CD4-positive, alpha-beta T cell treated with Interferon alpha-2 for 1 hour (primary cell): Measurements from ENCODE around the gene MYO15B.
"Not testable (repeated sequence)": the region's sequence is repeated elsewhere in the genome, so short reads cannot be mapped to it uniquely, and the experiment has no call there.

ENCODE experiments used
- DNase-seq, 2 donors: peaks; one replicate each; pipeline ENCODE4 v3.0.0-alpha.2; 2020 to 2022

MYO15B gene

GRCh38 chr17:75626496-75627038, 39.0 kb downstream of the MYO15B start:
- no peak for DNase-seq

DNA sequence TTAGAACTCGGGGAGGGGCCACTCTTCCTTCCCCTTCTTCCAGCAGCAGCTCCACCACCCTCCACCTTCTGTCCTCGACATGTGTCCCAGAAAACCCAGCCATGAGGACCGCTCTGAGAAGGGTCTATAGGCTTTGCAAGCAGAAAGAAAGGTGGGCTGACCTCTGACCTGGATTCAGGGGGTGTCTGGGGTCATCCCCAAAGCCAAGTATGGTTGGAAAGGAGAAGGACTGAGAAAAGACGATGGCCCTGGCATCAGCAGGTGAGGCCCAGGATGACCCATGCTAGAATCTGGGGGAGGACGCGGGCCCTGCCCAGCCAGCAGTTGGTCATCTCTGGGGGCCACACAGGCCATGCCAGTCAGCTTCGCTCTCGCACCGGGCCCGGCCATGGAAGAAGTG, 39.5 kb downstream of the MYO15B start:
- no peak for DNase-seq

GRCh38 chr17:75628425-75628824, 40.8 kb downstream of the MYO15B start:
- no peak for DNase-seq

DNA sequence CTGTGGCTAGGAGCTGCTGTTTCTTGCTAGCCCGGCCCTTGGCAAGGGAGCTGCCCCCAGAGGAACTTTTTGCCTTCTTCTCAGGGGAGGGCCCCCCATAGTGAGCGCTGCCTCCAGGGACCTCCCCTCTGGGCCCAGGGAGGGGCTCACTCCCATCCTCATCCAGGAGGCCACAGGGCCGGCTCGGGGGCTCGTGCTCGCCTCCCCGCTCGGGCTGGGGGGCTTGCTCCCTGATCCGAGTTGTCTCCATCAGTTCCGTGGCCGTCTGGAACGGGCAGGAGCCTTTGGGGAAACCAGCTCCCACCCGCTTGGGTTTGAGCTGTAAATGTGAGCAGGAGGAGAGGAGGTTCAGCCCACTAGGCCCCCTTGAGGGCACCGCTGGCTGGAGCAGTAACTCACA, 41.6 kb downstream of the MYO15B start:
- DNase-seq = no peak

DNA sequence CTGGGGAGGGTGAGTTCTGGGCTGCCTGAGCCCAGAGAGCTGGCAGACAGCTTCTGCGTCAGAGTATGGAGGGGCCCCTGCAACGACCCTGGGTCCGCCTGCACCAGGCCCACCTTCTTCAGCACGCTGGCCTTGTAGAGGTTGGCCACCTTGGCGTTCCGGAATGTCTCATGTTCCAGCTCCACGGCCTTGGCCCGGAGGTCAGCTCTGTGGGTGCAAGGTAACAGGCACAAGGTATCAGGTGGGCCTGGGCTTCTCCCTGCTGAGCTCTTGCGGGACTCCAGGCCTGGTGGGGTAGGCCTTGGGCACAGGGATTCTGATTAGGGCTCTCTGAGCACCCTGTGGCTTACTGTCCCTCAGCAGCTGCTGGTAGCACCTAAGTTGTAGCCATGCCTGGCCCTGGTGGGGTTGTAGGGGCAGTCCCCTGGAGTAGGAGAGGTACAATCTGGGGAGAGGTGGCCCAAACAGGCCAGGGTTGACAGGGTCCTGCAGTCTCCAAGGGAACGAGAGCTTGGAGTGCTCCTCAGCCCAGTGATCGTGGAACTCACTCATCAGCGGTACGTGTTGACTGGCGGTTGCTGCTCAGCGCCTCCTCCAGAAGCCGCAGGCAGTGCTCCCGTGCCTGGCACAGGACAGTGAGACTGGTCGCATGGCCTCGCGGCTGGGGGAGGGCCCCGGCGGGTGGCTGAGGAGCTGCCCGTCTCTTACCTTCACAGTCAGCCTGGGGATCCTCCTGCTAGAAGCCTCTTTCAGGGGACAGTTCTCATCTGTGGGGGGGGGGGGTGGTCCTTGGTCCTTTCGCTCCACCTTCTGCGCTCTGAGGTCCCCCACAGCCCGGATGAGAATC, 42.7 kb downstream of the MYO15B start:
- no peak for DNase-seq

DNA sequence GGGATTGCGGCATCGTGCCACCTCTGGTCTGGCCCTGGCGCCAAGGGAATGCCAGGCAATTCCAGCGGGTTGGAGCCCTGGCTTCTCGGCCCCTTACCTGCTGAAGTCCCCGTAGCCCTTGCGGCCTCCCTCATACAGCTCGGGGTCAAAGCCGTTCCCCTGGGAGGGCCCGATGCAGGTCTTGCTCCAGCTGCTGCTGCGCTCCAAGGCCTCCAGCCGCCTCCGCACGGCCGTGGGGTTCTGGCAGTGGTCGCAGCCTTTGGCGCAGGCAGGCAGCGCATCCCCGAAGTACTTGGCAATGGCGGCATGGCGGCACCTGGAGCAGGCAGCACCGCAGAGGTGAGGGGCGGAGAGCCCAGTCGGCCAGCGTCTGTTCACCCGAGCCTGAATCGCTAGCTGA, 43.8 kb downstream of the MYO15B start:
- no peak for DNase-seq

- no peak for DNase-seq
Observed at GRCh38 chr17:75632428-75632827, 44.8 kb downstream of the MYO15B start.

DNA sequence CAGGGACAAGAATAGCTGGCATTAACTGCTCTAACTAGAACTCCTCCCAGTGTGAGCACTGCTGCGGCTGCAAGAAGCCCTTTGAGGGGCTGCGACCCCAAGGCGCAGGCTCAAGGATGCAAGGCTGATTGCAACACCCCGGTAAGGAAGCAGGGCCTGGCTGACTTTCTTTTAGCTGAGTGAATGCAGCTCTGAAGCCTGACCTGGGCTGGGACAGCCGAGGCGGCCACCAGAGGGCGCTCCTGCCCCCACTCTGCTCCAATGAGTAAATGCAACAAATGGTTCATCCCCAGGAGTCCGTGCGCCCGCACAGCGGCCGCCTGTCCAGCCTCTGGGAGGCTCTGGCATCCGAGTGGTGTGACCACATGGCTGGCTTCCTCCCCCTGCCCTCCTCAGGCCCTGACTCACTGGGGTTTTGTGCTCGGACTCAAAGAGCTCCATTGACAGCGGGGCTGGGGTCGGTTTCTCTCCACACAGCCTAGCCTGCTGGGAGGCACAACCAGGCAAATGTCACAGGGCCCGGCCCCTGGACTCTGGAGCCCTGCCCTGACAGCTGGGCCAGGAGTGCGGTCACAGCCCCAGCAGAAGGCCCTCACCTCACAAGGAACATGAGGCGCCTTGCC, 45.4 kb downstream of the MYO15B start, which contains the start of gene SMIM5:
Gene SMIM5 (plus strand): TSS at position 572 of the 623 bp plus-strand sequence. CDS start 6,768 bp downstream, outside the sequence.
- DNase-seq = peak; percentile 77 to 81

DNA sequence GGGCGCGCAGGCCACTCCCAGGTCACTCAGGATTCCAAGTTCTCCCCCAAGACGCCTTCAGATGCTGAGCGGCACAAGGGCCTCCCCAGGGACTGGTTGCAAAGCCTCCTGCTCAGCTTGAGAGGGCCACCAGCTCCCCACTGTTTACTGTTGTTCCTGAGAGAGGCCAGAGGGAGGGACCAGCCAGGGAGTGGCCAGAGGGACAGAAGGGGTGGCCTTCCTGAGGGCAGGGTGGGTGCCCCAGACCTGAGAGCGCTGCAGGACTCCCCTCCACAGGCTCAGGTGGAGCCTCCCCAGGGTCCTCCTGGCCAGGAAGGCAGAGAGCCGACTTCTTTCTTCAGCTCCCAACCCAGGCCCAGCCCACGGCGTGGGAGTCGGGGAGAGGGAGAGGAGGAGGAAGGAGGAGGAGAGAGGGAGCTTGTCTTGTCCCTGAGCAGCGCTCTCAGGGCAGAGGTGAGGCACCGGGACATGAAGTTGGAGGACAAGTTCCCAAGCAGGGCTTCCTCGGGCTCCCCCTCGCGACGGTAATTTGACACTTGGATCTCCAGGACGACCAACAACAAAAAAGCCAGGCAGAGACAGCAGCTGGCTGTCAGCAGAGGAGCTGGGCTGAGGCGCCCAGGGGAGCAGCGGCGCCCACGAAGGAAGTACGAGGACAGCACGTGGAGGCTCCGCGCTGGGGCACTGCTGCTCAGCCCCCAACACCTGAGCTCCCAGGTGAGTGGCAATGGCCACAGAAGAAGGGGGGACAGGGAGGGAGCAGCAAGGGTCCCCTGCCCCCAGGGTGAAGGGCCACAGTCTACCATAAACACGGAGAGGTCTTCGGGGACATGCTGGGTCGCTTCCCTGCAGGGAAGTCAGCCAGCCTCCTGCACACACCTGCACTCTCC, 46.1 kb downstream of the MYO15B start:
- DNase-seq = peak; percentile 50

DNA sequence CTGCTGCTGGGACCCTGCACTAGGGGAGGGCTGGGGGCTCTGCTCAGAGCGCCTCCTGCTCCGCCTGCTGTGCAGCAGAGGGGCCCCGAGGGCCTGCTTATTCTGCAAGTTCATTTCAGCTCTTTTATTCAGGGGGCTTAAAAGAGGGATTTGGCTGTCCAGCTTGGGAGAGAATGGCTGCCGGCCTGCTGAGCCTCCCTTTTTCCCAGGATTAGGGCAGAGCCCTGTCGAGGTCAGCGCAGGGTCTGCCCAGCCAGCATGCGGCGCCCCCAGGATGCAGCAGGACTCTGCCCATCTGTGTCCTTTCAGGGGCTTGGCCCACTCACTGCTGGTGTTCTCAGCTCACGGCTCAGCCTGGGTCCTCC, 46.8 kb downstream of the MYO15B start:
- no peak for DNase-seq

- DNase-seq = no peak
Observed at GRCh38 chr17:75634754-75635609, 47.4 kb downstream of the MYO15B start.

- no peak for DNase-seq
Observed at GRCh38 chr17:75635610-75636202, 48.1 kb downstream of the MYO15B start.

DNA sequence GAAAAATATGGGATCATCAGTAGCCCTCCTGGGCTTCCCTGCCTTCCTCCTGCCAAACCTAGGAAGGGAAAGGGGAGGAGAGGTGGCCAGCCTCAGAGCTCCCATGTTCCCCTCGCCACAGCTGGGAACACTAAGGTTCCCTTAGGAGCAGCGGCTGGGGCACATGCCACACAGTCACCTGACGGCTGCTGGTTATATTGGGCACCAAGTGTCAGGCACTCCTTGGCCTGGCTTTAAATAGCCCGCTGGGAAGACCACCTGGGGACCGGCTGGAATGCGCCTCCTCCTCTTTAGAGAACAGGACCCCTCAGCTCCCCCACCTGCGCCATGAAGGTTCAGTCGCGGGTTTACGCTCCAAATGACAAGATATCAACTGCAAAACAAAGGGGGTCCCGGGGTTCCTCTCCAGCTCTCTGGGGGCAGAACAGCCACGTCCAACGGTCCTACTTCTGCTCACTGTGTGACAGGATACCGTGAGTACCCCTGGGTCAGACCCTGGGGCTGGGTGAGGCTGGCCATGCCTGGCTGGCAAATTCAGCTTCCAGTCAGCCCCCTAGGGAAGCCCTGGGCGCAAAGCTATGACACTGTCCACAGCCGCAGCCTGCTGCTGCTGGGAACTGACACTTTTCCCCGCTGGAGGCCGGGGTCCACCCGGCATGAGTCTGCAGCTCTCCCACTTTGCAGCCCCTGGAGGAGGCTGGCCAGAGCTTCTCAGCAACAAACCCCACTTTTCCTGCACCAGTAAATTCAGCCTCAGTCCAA, 49.0 kb downstream of the MYO15B start:
- no peak for DNase-seq

DNA sequence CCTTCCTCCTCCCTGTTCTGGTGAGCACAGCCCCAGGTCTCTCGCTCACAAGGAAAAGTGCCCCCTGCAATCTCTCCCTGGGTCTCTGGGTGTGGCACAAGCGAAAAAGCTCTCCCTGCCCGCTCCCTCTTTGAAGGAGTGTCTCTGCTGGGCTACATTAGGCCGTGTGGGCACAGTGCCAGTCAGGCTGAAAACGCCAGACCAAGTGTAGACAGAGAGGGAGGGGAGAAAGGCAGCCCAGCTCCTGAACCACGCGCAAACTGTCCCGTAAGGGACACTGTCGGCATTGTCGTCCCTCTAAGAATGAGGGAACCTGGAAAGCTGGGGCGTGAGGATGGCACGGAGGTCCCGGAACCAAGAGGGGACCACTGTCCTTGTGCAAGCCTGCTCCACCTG, 49.5 kb downstream of the MYO15B start:
- DNase-seq = no peak

DNA sequence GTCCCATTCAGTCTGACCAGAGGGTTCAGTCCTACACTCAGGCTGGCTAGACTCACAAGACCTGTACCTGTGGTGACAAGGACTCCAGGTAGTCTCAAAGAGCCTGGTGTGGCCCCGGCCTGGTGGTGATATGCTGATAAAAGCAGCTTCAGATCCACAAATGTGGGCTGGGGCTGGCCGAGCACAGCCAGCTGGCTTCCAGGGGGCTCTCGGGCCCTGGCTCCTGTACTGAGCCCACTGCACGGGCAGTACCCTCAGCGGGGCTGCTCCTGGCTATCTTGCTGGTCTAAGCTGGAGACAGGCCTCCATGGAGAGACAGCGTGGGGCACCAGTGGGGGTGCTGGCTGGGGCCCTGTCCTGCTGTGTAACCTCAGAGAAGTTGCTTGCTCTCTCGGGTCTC, 50.0 kb downstream of the MYO15B start:
- DNase-seq = no peak

DNA sequence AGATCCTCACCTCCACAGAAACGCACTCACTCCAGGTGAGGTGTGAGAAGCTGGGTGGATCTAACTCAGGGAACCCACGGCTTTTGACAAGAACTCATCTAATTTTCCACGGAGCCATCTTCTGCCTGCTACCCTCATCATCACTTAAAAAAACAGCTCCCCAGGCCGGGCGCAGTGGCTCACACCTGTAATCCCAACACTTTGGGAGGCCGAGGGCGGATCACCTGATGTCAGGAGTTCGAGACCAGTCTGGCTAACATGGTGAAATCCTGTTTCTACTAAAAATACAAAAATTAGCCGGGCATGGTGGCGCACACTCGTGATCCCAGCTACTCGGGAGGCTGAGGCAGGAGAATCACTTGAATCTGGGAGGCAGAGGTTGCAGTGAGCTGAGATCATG, 50.4 kb downstream of the MYO15B start:
- DNase-seq = not testable (repeated sequence)

DNA sequence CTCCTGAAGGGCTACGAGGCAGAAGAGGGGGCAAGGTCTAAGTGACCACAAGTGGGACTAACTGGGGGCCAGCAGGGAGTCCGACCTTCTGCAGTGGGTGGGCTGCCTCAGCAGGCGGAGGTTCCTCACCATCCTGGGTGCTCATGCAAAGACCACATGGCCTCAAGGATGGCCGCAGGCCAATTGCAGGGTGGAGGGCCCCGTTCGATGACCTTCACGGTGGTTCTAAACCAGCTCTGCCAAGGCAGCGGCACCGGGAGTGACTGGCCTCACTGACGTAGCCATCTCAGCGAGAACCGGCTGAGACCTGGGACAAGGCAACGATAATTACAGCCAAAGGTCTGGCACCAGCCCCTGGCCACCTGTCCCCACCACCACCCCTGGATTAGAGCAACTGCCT, 51.3 kb downstream of the MYO15B start:
- DNase-seq = no peak

DNA sequence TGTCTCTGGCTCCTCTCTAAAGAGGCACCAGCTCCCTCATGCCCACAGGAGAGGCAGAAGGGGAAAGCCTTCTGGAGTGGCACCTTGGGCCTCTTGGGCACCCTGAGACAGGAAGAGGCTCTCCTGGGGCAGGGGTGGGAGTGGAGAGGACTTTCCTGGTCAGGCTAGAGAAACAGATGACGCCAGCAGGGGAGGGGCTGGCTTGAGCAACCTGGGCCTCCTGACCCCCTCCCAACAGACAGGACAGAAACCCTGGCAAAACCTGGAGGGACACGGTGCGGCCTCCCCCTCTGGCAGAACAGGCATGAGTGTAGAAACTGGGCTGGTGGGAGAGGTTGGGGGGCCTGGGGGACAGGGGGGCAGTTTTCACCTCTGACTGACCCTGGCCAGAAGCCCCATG, 51.7 kb downstream of the MYO15B start:
- DNase-seq = no peak

DNA sequence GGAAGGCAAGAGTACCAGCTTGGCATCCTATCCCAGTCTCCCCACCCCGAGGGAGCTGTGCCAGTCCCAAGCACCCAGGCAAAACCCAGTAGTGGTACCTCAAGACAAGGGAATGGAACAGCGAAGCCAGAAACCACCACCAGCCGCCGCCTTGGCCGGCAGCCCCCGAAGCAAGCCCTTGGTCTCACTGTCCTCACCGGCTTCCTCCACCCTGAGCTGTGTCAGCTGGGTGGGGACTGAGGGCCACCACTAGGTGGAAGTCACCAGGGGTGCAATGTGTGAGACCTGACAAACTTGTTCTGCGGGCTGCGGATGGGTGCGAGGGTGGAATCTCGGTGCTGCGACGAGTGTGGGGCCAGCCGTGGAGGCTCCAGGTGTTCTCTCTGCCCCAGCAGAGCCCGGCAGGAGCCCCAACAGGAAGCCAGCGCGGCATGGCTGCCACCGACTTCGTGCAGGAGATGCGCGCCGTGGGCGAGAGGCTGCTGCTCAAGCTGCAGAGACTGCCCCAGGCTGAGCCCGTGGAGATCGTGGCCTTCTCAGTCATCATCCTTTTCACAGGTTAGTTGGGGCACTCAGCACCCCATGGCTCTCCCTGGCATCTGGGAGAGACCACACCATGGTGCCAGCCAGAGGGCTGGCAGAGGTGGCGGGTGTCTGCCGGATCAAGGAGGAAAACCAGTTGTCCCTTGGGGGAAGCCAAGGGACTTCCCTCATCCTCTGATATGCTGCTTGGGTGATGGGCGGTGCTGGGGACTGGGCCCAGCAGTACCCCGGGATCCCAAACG, 52.4 kb downstream of the MYO15B start:
- no peak for DNase-seq

DNA sequence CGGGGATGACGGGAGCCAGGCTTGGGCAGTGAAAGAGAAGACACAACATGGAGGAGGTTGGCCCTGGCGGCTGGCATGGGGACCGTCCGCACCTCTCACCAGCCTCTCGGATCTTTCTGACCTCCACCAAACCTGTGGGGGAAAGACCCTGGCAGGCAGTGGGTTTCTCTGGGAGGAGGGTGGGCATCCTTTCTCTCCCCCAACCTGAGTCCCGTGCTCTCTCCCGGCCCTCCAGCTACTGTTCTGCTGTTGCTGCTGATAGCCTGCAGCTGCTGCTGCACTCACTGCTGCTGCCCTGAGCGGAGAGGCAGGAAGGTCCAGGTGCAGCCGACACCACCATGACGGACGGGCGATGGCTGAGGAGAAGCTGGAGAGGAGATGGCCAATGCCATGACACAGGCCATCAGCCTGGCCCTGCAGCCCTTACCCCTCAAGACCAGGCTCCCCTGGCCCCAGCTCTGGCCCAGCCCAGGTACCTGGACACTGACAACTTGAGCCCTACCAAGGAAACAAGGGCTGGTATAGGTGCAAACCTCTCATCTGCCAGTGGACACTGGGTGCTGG, 53.0 kb downstream of the MYO15B start:
- no peak for DNase-seq
